Heart left ventricle (tissue), 13 donors: ENCODE results near the gene TMEM135.

Experiments
- CTCF ChIP-seq, 12 donors: fragments of 200-600 bp; sonication (generic) in 4 of 12; IDR thresholded peaks; one replicate each; pipeline versions ENCODE4 v1.5.0 to v1.8.0; 2018 to 2022; ENCODE audit warnings: antibody characterized with exemption in 12 of 12, mild to moderate bottlenecking in 5 of 12
- POLR2A ChIP-seq, 2 donors: fragments of 450-650 bp; IDR thresholded peaks; one replicate each; pipeline ENCODE4 v1.6.1; 2017; ENCODE audit warnings: antibody characterized with exemption in 2 of 2, mild to moderate bottlenecking in 2 of 2, moderate library complexity in 2 of 2
- donor health status: ischemic (EF 13 %, LVEDD 7.1; RV severe dilation, severe dysfunction).
- donor health status: DM: no; HTN: yes; CAD: no.
- donor health status: DM: no; HTN: no; CAD: no.
- donor health status: ischemic (EF 25% LVEDD 6.9; RV normal size, moderate dysfunction).
- donor health status: ischemic (EF 25% LVEDD 5.7; RV mildly dilated, moderate dysfunction).
- donor health status: ischemic (EF 35%, LVEDD 5.7; RV mildly dilated, moderate dysfunction).
- donor health status: nonischemic (EF 11% LVEDD 7.7; RV severe dilation, severe dysfunction).
- donor health status: DM: yes; HTN: yes; CAD: no.
- donor health status: PGD.
- donor health status: ischemic (EF 29% LVEDD 5.4; RV normal size, mild dysfunction).
- donor health status: nonischemic (EF 23%, LVEDD 6.1; RV moderate dilation, normal function).

- TF ChIP-seq CTCF (IDR thresholded peaks at IDR 0.05): no peak
- no peak for TF ChIP-seq POLR2A (IDR thresholded peaks at IDR 0.05)
Observed at GRCh38 chr11:87181143-87181542, 143.4 kb downstream of the TMEM135 start.
